Uterus (tissue), 4 donors: ENCODE results near the gene CD47. TPM values are rescaled to one million over a fixed set of nuclear protein-coding genes. Genes with fewer than 3 reads are reported as not detected.

Experiments used
- DNase-seq, 2 donors: peaks; one replicate each; pipeline ENCODE4 v3.0.0-alpha.2; 2019 to 2020
- H3K27ac ChIP-seq, 2 donors: fragments of 200-600 bp; sonication (generic); 1 replicate in 1 of 2; 2 replicates in 1 of 2; pipeline ENCODE4 v1.5.1; 2016 to 2018
- H3K27me3 ChIP-seq, 2 donors: fragments of 200-600 bp; sonication (generic); one replicate each; pipeline ENCODE4 v1.5.1; 2018 to 2019; ENCODE audit warnings: control low read depth in 1 of 2
- H3K36me3 ChIP-seq, 2 donors: fragments of 200-600 bp; sonication (generic); one replicate each; pipeline ENCODE4 v1.5.1; 2019; ENCODE audit warnings: control low read depth in 1 of 2
- H3K4me1 ChIP-seq, 2 donors: fragments of 200-600 bp; sonication (generic); one replicate each; pipeline ENCODE4 v1.5.1; 2018 to 2019; ENCODE audit warnings: control low read depth in 1 of 2
- H3K4me3 ChIP-seq, 2 donors: fragments of 200-600 bp; sonication (generic); 1 replicate in 1 of 2; 2 replicates in 1 of 2; pipeline ENCODE4 v1.5.1; 2018 to 2019; ENCODE audit warnings: mild to moderate bottlenecking in 1 of 2
- H3K9me3 ChIP-seq, 2 donors: fragments of 200-600 bp; sonication (generic); one replicate each; pipeline ENCODE4 v1.5.1; 2019; ENCODE audit warnings: control low read depth in 1 of 2
- CTCF ChIP-seq, 4 experiments: fragments of 200-600 bp in 2 of 4; fragments of 450-650 bp in 2 of 4; sonication (generic) in 2 of 4; IDR thresholded peaks; one replicate each; pipeline ENCODE4 v1.5.1; 2016 to 2019; ENCODE audit warnings: antibody characterized with exemption in 4 of 4, mild to moderate bottlenecking in 2 of 4, moderate library complexity in 1 of 4
- POLR2A ChIP-seq, 2 donors: fragments of 450-650 bp; IDR thresholded peaks; one replicate each; pipeline ENCODE4 v1.6.1; 2016; ENCODE audit warnings: antibody characterized with exemption in 2 of 2, mild to moderate bottlenecking in 1 of 2, moderate library complexity in 1 of 2
- intact Hi-C: fragments of 100-400 bp; cut with DNase I; formaldehyde crosslinking; loops from one replicate; pipeline ENCODE4 v1.15.1; 2023; ENCODE audit warnings: low total_unique reads
- total RNA-seq, 4 donors: library from RNA; depleted of rRNA in 3 of 4; stranded (reverse); fragments of >200 nt in 3 of 4; gene quantifications; one replicate each; pipeline versions ENCODE4 v1.1.0 to v1.2.4, GENCODE V29; 2014 to 2023
- donor health status: DM: yes; HTN: yes; CAD: no.

CD47 gene
- total RNA-seq, 4 donors from 2014 or later, result 29.2 to 210 (median 67.1) TPM

- no peak for DNase-seq
- Histone ChIP-seq H3K4me3 (no peak overlapping the region), H3K36me3 (no peaks in the 10 kb centered on the region), H3K27me3 (no peaks in the 10 kb centered on the region), H3K9me3 (no peaks in the 10 kb centered on the region), H3K4me1 (no peaks in the 10 kb centered on the region), H3K27ac (no peak overlapping the region)
- intact Hi-C loops, result no loop called here
- TF ChIP-seq CTCF (IDR thresholded peaks at IDR 0.05), result no peak
- no peak for TF ChIP-seq POLR2A (IDR thresholded peaks at IDR 0.05)
Observed at GRCh38 chr3:108030960-108031359, 59.9 kb downstream of the CD47 start.

- H3K36me3 ChIP-seq, result no peaks in the 10 kb centered on the region
- intact Hi-C loops, result no loop called here
- H3K4me3 ChIP-seq, result no peak overlapping the region
- DNase-seq, result no peak
- no peak overlapping the region for H3K27ac ChIP-seq
- no peaks in the 10 kb centered on the region for H3K4me1 ChIP-seq
- H3K27me3 ChIP-seq, result no peaks in the 10 kb centered on the region
- no peak for TF ChIP-seq CTCF (IDR thresholded peaks at IDR 0.05)
- no peak for TF ChIP-seq POLR2A (IDR thresholded peaks at IDR 0.05)
- no peaks in the 10 kb centered on the region for H3K9me3 ChIP-seq
Observed at GRCh38 chr3:108029466-108029865, 61.4 kb downstream of the CD47 start.

GRCh38 chr3:108028896-108029295 lies 61.9 kb downstream of the CD47 start:
- Histone ChIP-seq H3K9me3 (no peaks in the 10 kb centered on the region), H3K27ac (no peak overlapping the region), H3K4me3 (no peak overlapping the region), H3K27me3 (no peaks in the 10 kb centered on the region), H3K36me3 (no peaks in the 10 kb centered on the region), H3K4me1 (no peaks in the 10 kb centered on the region)
- TF ChIP-seq POLR2A (IDR thresholded peaks at IDR 0.05) (no peak), CTCF (IDR thresholded peaks at IDR 0.05) (no peak)
- intact Hi-C loops, result no loop called here
- no peak for DNase-seq

GRCh38 chr3:108025177-108025576 lies 65.7 kb downstream of the CD47 start:
- no peak overlapping the region for H3K4me3 ChIP-seq
- intact Hi-C loops, result no loop called here
- no peak for TF ChIP-seq POLR2A (IDR thresholded peaks at IDR 0.05)
- TF ChIP-seq CTCF (IDR thresholded peaks at IDR 0.05), result no peak
- DNase-seq, result no peak
- H3K4me1 ChIP-seq, result no peaks in the 10 kb centered on the region
- H3K27ac ChIP-seq, result no peak overlapping the region
- no peaks in the 10 kb centered on the region for H3K36me3 ChIP-seq
- no peaks in the 10 kb centered on the region for H3K9me3 ChIP-seq
- no peaks in the 10 kb centered on the region for H3K27me3 ChIP-seq

- Histone ChIP-seq H3K36me3 (no peaks in the 10 kb centered on the region), H3K4me3 (no peak overlapping the region), H3K27me3 (no peaks in the 10 kb centered on the region), H3K9me3 (no peaks in the 10 kb centered on the region), H3K27ac (no peak overlapping the region), H3K4me1 (no peaks in the 10 kb centered on the region)
- DNase-seq, result no peak
- TF ChIP-seq CTCF (IDR thresholded peaks at IDR 0.05), result no peak
- TF ChIP-seq POLR2A (IDR thresholded peaks at IDR 0.05), result no peak
- intact Hi-C loops, result no loop called here
Observed at GRCh38 chr3:108024146-108024850, 66.5 kb downstream of the CD47 start.
